Panc1 (cell line): ENCODE data around the gene RNF168. TPM values are rescaled to one million over a fixed set of nuclear protein-coding genes. Genes with fewer than 3 reads are reported as not detected.
"Not testable (repeated sequence)": the region's sequence is repeated elsewhere in the genome, so short reads cannot be mapped to it uniquely, and the experiment has no call there.

Experiments used
- ATAC-seq: fragments of 200-7000 bp; cut with Tn5 transposase; 2 replicates; pipeline ENCODE4 v1.9.1; 2020; ENCODE audit warnings: mild to moderate bottlenecking, moderate library complexity
- BruUV-seq: library from RNA; stranded (reverse); fragments of 400-500 nt; replicated peaks from 2 replicates; lab custom pipeline; 2021; lab: Mats Ljungman, UMichigan
- CTCF ChIA-PET: fragments of 300-600 bp; sonication (Branson Sonifier 250); formaldehyde crosslinking; loops from one replicate; lab custom pipeline; 2022; ENCODE audit warnings: antibody characterized with exemption; lab: Charles Lee
- POLR2A ChIA-PET: fragments of 300-600 bp; sonication (Branson Sonifier 250); formaldehyde crosslinking; loops from one replicate; lab custom pipeline; 2022; ENCODE audit warnings: antibody characterized with exemption; lab: Charles Lee
- DNase-seq: peaks from one replicate; pipeline ENCODE4 v3.0.0-alpha.2; 2010; ENCODE audit warnings: low read depth, low spot score
- H3K27ac ChIP-seq: 2 replicates; pipeline ENCODE4 v1.5.1; 2011; ENCODE audit warnings: mild to moderate bottlenecking, low read length, inconsistent platforms
- H3K27me3 ChIP-seq: fragments of 200-500 bp; sonication (Bioruptor generic); 2 replicates; pipeline ENCODE4 v1.6.0; 2014; ENCODE audit warnings: low read length, inconsistent platforms; ENCODE audit not compliant: control insufficient read depth, insufficient read depth
- H3K36me3 ChIP-seq: fragments of 200-500 bp; sonication (Bioruptor generic); 2 replicates; pipeline ENCODE4 v1.5.1; 2014; ENCODE audit warnings: inconsistent platforms, mild to moderate bottlenecking, low read length, moderate library complexity; ENCODE audit not compliant: control insufficient read depth, insufficient read depth
- H3K4me1 ChIP-seq: 2 replicates; pipeline ENCODE4 v1.5.1; 2011; ENCODE audit warnings: inconsistent platforms, mild to moderate bottlenecking, low read length, moderate library complexity; ENCODE audit not compliant: control insufficient read depth, insufficient read depth
- H3K4me3 ChIP-seq, 2 experiments: 2 replicates each; pipeline ENCODE4 v1.5.1; 2011 to 2012; ENCODE audit warnings: low read depth in 2 of 2, low read length in 2 of 2, mild to moderate bottlenecking in 2 of 2, inconsistent platforms in 1 of 2, moderate library complexity in 1 of 2
- H3K9me3 ChIP-seq: fragments of 200-500 bp; sonication (Bioruptor generic); 2 replicates; pipeline ENCODE4 v1.5.1; 2014; ENCODE audit warnings: low read depth, mild to moderate bottlenecking, inconsistent platforms, low read length, moderate library complexity; ENCODE audit not compliant: control insufficient read depth, insufficient read depth
- CTCF ChIP-seq: fragments of 450-650 bp; IDR thresholded peaks from 2 replicates; pipeline ENCODE4 v1.5.1; 2017; ENCODE audit warnings: mild to moderate bottlenecking
- POLR2AphosphoS5 ChIP-seq: IDR thresholded peaks from 2 replicates; pipeline ENCODE4 v1.6.1; 2012; ENCODE audit warnings: mild to moderate bottlenecking, low read depth, low read length, moderate library complexity
- REST ChIP-seq, 2 experiments: IDR thresholded peaks; 2 replicates each; pipeline ENCODE4 v1.6.1; 2011 to 2012; ENCODE audit warnings: low read depth in 2 of 2, control low read depth in 1 of 2, low read length in 1 of 2, mild to moderate bottlenecking in 1 of 2, moderate library complexity in 1 of 2; ENCODE audit not compliant: insufficient read depth in 1 of 2
- SIN3A ChIP-seq: IDR thresholded peaks from 2 replicates; pipeline ENCODE4 v1.6.1; 2012; ENCODE audit warnings: low read depth, mild to moderate bottlenecking, low read length, moderate library complexity, borderline replicate concordance; ENCODE audit not compliant: insufficient read depth
- TCF7L2 ChIP-seq: IDR thresholded peaks from 2 replicates; pipeline ENCODE4 v1.6.1; 2011; ENCODE audit warnings: mild to moderate bottlenecking, low read depth, low read length, inconsistent platforms
- in situ Hi-C: cut with HindIII; loops from 2 replicates; pipeline ENCODE4 v1.10.0; 2016; ENCODE audit warnings: low sequenced_read_pairs, low pct_unique_long_range_greater_than_20kb
- intact Hi-C: fragments of 100-400 bp; cut with micrococcal nuclease; formaldehyde crosslinking; loops from one replicate; pipeline ENCODE4 v1.10.0; 2022; ENCODE audit not compliant: unreplicated experiment
- total RNA-seq: library from RNA; stranded (reverse); gene quantifications from one replicate; pipeline ENCODE4 v1.2.1, GENCODE V29; 2021; ENCODE audit not compliant: unreplicated experiment

RNF168 gene
- total RNA-seq, 1 experiment from 2014 or later: 21.3 TPM

- H3K27ac ChIP-seq: no peak overlapping the region
- no peaks in the 10 kb centered on the region for H3K27me3 ChIP-seq
- ChIA-PET CTCF (no interaction called here), POLR2A (no interaction called here)
- H3K4me1 ChIP-seq: peaks cover 7% of the 10 kb centered on the region; the same call in 1 of the 2 replicates
- ATAC-seq (no peak), DNase-seq (no peak)
- BruUV-seq: no TSS peak
- no peaks in the 10 kb centered on the region; the same call in 1 of the 2 replicates for H3K36me3 ChIP-seq
- in situ Hi-C loops: no loop called here
- no peaks in the 10 kb centered on the region for H3K9me3 ChIP-seq
- no peak overlapping the region for H3K4me3 ChIP-seq
- TF ChIP-seq CTCF: no peak
- TF ChIP-seq REST (IDR thresholded peaks at IDR 0.05; ENCODE audit: insufficient read depth in 1 of 2, low read depth in 2 of 2, low read length in 1 of 2): no peak
- no peak for TF ChIP-seq POLR2AphosphoS5
- no peak for TF ChIP-seq SIN3A
- TF ChIP-seq TCF7L2: no peak
- intact Hi-C loops: no loop called here
Observed at GRCh38 chr3:196428041-196428440, 75.5 kb downstream of the RNF168 start.

GRCh38 chr3:196424421-196424820, 79.1 kb downstream of the RNF168 start:
- intact Hi-C loops, BruUV-seq: not testable (repeated sequence)

GRCh38 chr3:196423044-196423781, 80.4 kb downstream of the RNF168 start:
- Histone ChIP-seq H3K4me1 (no peaks in the 10 kb centered on the region; the same call in 1 of the 2 replicates), H3K36me3 (no peaks in the 10 kb centered on the region), H3K27ac (no peak overlapping the region), H3K27me3 (no peaks in the 10 kb centered on the region), H3K4me3 (no peak overlapping the region), H3K9me3 (no peaks in the 10 kb centered on the region)
- TF ChIP-seq CTCF (no peak), SIN3A (no peak), POLR2AphosphoS5 (no peak), TCF7L2 (no peak), REST (IDR thresholded peaks at IDR 0.05; ENCODE audit: insufficient read depth in 1 of 2, low read depth in 2 of 2, low read length in 1 of 2) (no peak)
- ATAC-seq: peak; percentile 44; the same call in 1 of the 2 replicates
- no peak for DNase-seq
- in situ Hi-C loops (no loop called here), intact Hi-C loops (no loop called here)
- ChIA-PET CTCF (no interaction called here), POLR2A (interaction anchor here (0.7 to 0.8 kb wide), 2 partner anchors 10 to 15 kb away, joined by 4 to 8 read pairs; no protein-coding TSS in a partner anchor)
- no TSS peak for BruUV-seq

More at GRCh38 chr3:196424421-196424820, 79.1 kb downstream of the RNF168 start:
- in situ Hi-C loops, H3K9me3 ChIP-seq, H3K36me3 ChIP-seq, CTCF ChIA-PET, ATAC-seq, H3K4me1 ChIP-seq, DNase-seq, H3K4me3 ChIP-seq, H3K27ac ChIP-seq, H3K27me3 ChIP-seq: not testable (repeated sequence)
- POLR2A ChIA-PET: interaction anchor here (0.6 to 0.7 kb wide), 2 partner anchors 115 to 533 kb away, joined by 3 to 7 read pairs; no protein-coding TSS in a partner anchor
